GM18526 (cell line): ENCODE measurements around the gene MRPL34.

ENCODE experiments used
- POLR2A ChIP-seq: IDR thresholded peaks from 3 replicates; pipeline ENCODE4 v1.6.1; 2011; ENCODE audit not compliant: insufficient read length; ENCODE audit errors: extremely low read depth

Gene MRPL34

DNA sequence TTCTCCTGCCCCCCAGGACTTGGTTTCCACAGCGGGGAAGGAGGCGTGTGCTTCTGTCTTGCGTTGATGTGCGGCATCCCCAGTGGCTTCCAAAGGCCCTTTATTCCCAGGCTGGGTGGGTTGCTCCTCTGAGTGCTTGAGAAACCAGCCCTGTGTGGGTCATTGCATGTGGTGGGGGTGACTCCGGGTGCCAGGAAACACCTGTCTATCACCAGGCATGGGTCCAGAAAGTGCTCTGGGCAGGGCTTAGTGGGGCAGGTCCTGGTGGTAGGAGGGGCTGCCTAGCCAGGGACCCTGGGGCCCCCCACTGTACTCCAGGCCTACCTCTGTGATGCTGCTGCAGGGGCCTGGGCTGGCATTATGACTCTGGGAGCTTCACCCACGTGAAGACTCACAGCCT lies 13.3 kb downstream of the MRPL34 start:
- TF ChIP-seq POLR2A: no peak

GRCh38 chr19:17319473-17320238 lies 14.0 kb downstream of the MRPL34 start:
- TF ChIP-seq POLR2A: no peak

DNA sequence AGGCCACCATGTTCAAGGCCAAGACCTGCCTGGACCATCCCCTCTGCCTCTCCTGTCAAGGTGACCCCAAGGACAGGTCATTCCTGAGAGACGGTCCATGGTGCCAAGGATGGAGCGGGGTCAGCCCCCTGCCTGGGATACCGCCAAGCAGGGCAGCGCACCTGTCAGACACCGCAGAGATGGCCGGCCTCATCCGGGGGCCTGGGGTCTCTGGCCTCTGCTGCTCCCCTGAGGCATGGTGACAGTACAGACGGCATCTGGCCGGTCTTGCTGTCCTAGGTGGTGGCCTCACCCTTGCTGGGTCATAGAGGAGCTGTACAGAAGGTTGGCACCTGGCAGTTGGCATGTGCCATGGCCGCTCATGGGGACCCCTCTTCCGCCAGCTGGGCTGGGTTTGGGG lies 14.8 kb downstream of the MRPL34 start:
- TF ChIP-seq POLR2A: no peak

GRCh38 chr19:17321655-17322489 lies 16.2 kb downstream of the MRPL34 start:
- TF ChIP-seq POLR2A: no peak

DNA sequence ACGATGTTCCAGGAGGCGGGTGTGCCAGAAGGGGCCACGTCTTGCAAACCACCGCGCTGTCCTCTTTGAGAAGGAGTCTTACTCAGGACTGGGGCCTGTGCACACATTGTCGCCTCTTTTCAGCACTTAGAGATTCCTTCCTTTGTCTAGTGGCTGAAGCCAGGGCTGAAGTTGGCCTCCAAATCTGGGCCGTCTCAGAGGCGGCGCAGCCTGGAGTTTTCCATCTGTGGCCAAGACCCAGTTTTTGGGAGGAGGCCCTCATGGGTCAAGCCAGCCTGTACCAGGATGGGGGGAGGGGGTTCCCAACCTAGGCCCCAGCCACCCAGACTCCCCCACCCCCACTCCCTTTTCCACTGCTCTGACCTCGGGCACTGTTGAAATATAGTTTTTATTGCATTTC lies 17.2 kb downstream of the MRPL34 start:
- TF ChIP-seq POLR2A: no peak

DNA sequence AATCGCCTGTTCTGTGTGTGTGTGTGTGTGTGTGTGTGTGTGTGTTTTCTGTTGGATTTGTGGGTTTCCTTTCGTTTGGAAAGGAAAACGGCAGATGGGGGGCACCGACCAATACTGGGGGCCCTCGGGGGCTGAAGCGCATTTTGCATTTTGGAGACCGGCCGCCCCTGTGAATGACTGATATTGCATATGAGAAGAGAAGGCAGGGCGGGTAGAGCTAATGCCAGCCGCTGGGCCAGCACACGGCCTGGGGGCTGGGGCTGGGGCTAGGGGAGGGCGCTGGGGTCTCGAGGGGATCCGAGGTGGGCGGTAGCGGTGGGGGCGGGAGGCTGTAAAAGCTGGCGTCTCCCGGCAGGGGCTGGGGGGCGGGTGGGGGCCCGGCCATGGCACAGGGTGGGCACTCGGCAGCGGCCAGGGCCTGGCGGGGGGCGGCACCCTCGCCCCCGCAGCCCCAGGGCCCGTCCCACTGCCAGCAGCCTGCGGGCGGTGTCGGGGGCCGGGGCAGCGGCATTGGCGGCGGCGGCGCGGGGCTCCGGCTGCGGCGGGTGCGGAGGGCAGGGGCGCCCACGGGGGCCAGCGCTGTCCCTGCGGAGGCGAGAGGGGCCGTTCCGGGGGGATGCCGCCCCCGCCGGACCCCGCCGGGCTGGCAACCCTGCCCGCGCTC lies 17.8 kb downstream of the MRPL34 start:
- TF ChIP-seq POLR2A: no peak

GRCh38 chr19:17323964-17324332 lies 18.3 kb downstream of the MRPL34 start:
- TF ChIP-seq POLR2A: no peak

- no peak for TF ChIP-seq POLR2A
Observed at GRCh38 chr19:17324357-17325114, 18.9 kb downstream of the MRPL34 start.

DNA sequence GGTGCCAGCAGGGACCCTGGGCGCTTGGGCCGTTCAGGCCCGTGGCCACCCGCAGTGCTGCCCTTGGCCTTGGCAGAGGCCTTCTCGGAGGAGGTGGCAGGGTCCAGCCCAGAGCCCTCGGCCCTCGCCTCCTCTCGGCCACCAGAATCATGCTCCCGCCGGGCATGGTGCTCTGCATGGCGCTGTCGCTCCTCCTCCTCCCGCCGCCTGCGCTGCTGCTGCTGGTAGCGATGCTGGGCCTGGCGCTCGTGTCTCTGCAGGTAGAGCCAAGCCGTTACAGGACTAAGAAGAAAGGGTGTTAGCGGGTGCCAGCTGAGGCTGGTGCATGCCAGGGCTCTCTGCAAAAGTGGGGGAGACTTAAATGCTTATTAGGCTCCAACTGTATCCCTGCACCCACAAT lies 19.5 kb downstream of the MRPL34 start:
- TF ChIP-seq POLR2A: no peak

- TF ChIP-seq POLR2A: no peak
Observed at GRCh38 chr19:17325881-17326594, 20.4 kb downstream of the MRPL34 start.

- TF ChIP-seq POLR2A: no peak
Observed at GRCh38 chr19:17326595-17326966, 20.9 kb downstream of the MRPL34 start.

DNA sequence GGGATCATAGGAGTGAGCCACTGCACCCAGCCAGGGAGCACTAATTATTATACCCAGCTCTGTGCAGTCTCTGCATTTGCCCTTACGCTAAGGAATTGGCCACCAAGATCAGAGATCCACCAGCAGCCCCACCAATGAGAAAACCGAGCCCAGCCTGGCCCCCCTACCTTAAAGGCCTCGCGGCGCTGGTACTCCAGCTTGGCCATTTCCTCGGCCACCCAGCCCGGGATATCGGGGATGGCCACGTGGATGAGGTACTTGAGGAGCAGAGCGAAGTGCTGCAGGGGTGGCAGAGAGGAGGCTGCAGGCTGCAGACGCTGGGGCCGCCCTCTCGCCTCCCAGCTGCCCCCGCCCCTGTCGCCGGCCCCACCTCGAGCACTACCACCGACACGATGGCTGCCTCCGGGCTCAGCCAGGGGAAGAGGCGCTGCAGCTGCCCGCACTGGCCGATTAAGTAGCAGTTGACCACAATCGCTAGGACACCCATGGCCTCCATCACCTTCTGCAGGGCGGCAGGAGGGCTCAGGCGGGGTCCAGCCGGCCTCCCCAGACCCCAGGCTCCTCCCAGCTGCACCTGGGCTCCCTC lies 21.5 kb downstream of the MRPL34 start:
- no peak for TF ChIP-seq POLR2A

- no peak for TF ChIP-seq POLR2A
Observed at GRCh38 chr19:17327654-17328516, 22.2 kb downstream of the MRPL34 start.
